HepG2 (cell line): ENCODE measurements around the gene CFAP221. TPM values are rescaled to one million over a fixed set of nuclear protein-coding genes. Genes with fewer than 3 reads are reported as not detected.

Source experiments
- ADNP ChIP-seq: sonication (generic); formaldehyde crosslinking; IDR thresholded peaks from 2 replicates; pipeline ENCODE4 v1.4.0; 2020; ENCODE audit warnings: missing genetic modification reagents
- CENPX ChIP-seq: sonication (generic); formaldehyde crosslinking; IDR thresholded peaks from 2 replicates; pipeline ENCODE4 v1.9.0; 2021; ENCODE audit warnings: mild to moderate bottlenecking, missing genetic modification reagents, moderate library complexity
- DPF2 ChIP-seq: sonication (generic); formaldehyde crosslinking; IDR thresholded peaks from 2 replicates; pipeline ENCODE4 v1.4.0; 2020; ENCODE audit warnings: mild to moderate bottlenecking, low read depth, missing genetic modification reagents, borderline replicate concordance
- HIVEP1 ChIP-seq: sonication (generic); formaldehyde crosslinking; IDR thresholded peaks from 2 replicates; pipeline ENCODE4 v1.4.0; 2020; ENCODE audit warnings: mild to moderate bottlenecking, missing genetic modification reagents
- HMG20A ChIP-seq: IDR thresholded peaks from 2 replicates; pipeline ENCODE4 v1.6.1; 2016; ENCODE audit warnings: borderline replicate concordance
- HOXA5 ChIP-seq: sonication (generic); formaldehyde crosslinking; IDR thresholded peaks from 2 replicates; pipeline ENCODE4 v1.4.0; 2020; ENCODE audit warnings: missing genetic modification reagents
- KAT7 ChIP-seq: IDR thresholded peaks from 2 replicates; pipeline ENCODE4 v1.6.1; 2018; ENCODE audit warnings: borderline replicate concordance, missing compliant biosample characterization
- POLR2A ChIP-seq, 2 experiments: IDR thresholded peaks; 2 replicates each; pipeline ENCODE4 v1.6.1; 2011; ENCODE audit warnings: low read depth in 2 of 2, low read length in 2 of 2, mild to moderate bottlenecking in 1 of 2, moderate library complexity in 1 of 2; ENCODE audit not compliant: insufficient read depth in 1 of 2
- SMARCE1 ChIP-seq: fragments of 450-650 bp; IDR thresholded peaks from 2 replicates; pipeline ENCODE4 v1.6.1; 2017; ENCODE audit warnings: borderline replicate concordance
- TGIF2 ChIP-seq: IDR thresholded peaks from 2 replicates; pipeline ENCODE4 v1.6.1; 2016; ENCODE audit warnings: control low read depth, missing compliant biosample characterization
- TOE1 ChIP-seq: sonication (generic); formaldehyde crosslinking; IDR thresholded peaks from 2 replicates; pipeline ENCODE4 v1.4.0; 2020; ENCODE audit warnings: mild to moderate bottlenecking, missing genetic modification reagents
- TSC22D2 ChIP-seq: sonication (generic); formaldehyde crosslinking; IDR thresholded peaks from 2 replicates; pipeline ENCODE4 v1.5.1; 2020; ENCODE audit warnings: missing genetic modification reagents, mild to moderate bottlenecking, borderline replicate concordance
- ZBTB7B ChIP-seq: sonication (generic); formaldehyde crosslinking; IDR thresholded peaks from 2 replicates; pipeline ENCODE4 v1.4.0; 2020; ENCODE audit warnings: missing genetic modification reagents
- ZFP41 ChIP-seq: sonication (generic); formaldehyde crosslinking; IDR thresholded peaks from 2 replicates; pipeline ENCODE4 v1.4.0; 2020; ENCODE audit warnings: mild to moderate bottlenecking, missing genetic modification reagents, borderline replicate concordance
- ZNF264 ChIP-seq: sonication (generic); formaldehyde crosslinking; IDR thresholded peaks from 2 replicates; pipeline ENCODE4 v1.4.0; 2020; ENCODE audit warnings: missing genetic modification reagents
- ZNF383 ChIP-seq: sonication (generic); formaldehyde crosslinking; IDR thresholded peaks from 2 replicates; pipeline ENCODE4 v1.4.0; 2020; ENCODE audit warnings: missing genetic modification reagents, mild to moderate bottlenecking, borderline replicate concordance
- ZNF652 ChIP-seq: IDR thresholded peaks from 2 replicates; pipeline ENCODE4 v1.6.1; 2016; ENCODE audit warnings: low read depth, borderline replicate concordance
- ZNF670 ChIP-seq: sonication (generic); formaldehyde crosslinking; IDR thresholded peaks from 2 replicates; pipeline ENCODE4 v1.8.0; 2022; ENCODE audit warnings: mild to moderate bottlenecking, missing genetic modification reagents, borderline replicate concordance
- polyA plus RNA-seq, 8 experiments: library from polyadenylated mRNA; depleted of rRNA in 3 of 8; stranded (reverse) in 7 of 8; unstranded in 1 of 8; fragments of >200 nt; fragmentation: Illumina TruSeq in 4 of 8; extraction: Trizol in 4 of 8; gene quantifications; 2 replicates each; pipeline versions ENCODE4 v1.2.1 to v1.2.3, GENCODE V29; 2011 to 2016; ENCODE audit warnings: low read depth in 4 of 8, missing spikeins in 1 of 8, mixed read lengths in 1 of 8; ENCODE audit not compliant: insufficient read depth in 1 of 8
- total RNA-seq, 5 experiments: library from RNA; depleted of rRNA; stranded (reverse); fragments of >200 nt; fragmentation: Illumina TruSeq; extraction: Trizol; gene quantifications; 2 replicates each; pipeline ENCODE4 v1.2.3, GENCODE V29; 2016; ENCODE audit warnings: low read depth in 1 of 5
- TF ChIP-seq, protein P1 (sequence below): sonication (generic); formaldehyde crosslinking; conservative IDR thresholded peaks from 2 replicates; pipeline ENCODE4 v1.8.1; 2023; ENCODE audit warnings: missing genetic modification reagents
- TF ChIP-seq, protein P2 (sequence below): IDR thresholded peaks from 2 replicates; pipeline ENCODE4 v1.6.1; 2016; ENCODE audit warnings: missing genetic modification reagents, missing compliant biosample characterization
- TF ChIP-seq, protein P3 (sequence below): IDR thresholded peaks from 2 replicates; pipeline ENCODE4 v1.6.1; 2016; ENCODE audit warnings: mild to moderate bottlenecking
- TF ChIP-seq, protein P4 (sequence below): sonication (generic); formaldehyde crosslinking; IDR thresholded peaks from 2 replicates; pipeline ENCODE4 v1.5.0; 2020; ENCODE audit warnings: missing genetic modification reagents
- TF ChIP-seq, protein P5 (sequence below): sonication (generic); formaldehyde crosslinking; conservative IDR thresholded peaks from 2 replicates; pipeline ENCODE4 v1.8.0; 2022; ENCODE audit warnings: low read depth, missing genetic modification reagents
- TF ChIP-seq, protein P6 (sequence below): IDR thresholded peaks from 2 replicates; pipeline ENCODE4 v1.6.1; 2012; ENCODE audit warnings: inconsistent platforms
- TF ChIP-seq, protein P7 (sequence below): sonication (generic); formaldehyde crosslinking; IDR thresholded peaks from 2 replicates; pipeline ENCODE4 v1.9.0; 2021; ENCODE audit warnings: missing genetic modification reagents, mild to moderate bottlenecking, borderline replicate concordance

The CFAP221 gene
- total and polyA plus RNA-seq, 2 of the 13 experiments (the other 11 are each of a cell fraction or from before 2014, with no cell fraction given), result not detected

DNA sequence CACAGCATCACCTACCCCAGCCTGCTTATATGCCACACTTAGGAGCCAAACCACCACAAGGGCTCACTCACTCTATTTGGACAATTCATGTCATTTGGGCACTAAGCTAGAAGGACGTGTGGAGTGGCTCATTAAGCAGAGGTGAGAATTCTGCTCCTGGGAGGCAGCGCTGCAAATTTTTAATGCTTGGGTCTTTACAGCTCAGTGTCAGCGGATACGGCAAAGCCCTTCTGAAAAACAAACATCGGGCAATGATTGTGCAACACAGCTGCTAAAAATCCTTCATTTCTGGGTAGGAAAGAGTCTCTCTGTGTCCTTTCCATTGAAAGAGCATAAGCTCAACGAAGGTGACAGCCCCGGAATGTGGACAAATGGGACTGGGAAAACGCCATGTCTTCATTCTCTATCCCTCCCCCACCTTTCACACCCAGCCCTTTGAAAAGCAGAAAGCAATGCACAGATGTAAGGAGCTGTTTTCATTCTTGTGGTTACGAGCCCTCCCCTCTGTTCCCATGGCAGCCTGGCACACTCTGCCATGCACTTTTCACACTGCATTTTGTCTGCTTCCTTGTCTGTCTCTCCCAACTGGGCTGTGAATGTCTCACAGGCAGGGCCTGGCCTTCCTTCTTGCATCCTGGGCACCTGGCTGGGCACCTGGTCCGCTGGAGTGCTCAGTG is 150.7 kb downstream of the CFAP221 start (continued):
- TF ChIP-seq KAT7 (CRISPR knock-in tag) (no peak), ADNP (no peak), ZFP41 (CRISPR knock-in tag) (no peak), ZBTB7B (no peak), HOXA5 (CRISPR knock-in tag) (peak; percentile 47; the same call in 1 of the 2 replicates), HMG20A (CRISPR knock-in tag) (0 out of 2 replicates have a peak, but pooled peaks have one; percentile 19), DPF2 (CRISPR knock-in tag) (no peak), ZNF383 (CRISPR knock-in tag) (no peak), ZNF670 (CRISPR knock-in tag) (no peak), CENPX (CRISPR knock-in tag) (no peak), TSC22D2 (no peak), TOE1 (CRISPR knock-in tag) (no peak), POLR2A (IDR thresholded peaks at IDR 0.05; ENCODE audit: insufficient read depth in 1 of 2, low read depth in 2 of 2, low read length in 2 of 2) (no peak), TGIF2 (CRISPR knock-in tag) (no peak), SMARCE1 (no peak), HIVEP1 (CRISPR knock-in tag) (0 out of 2 replicates have a peak, but pooled peaks have one; percentile 39), ZNF264 (no peak), ZNF652 (peak; percentile 87)
- TF ChIP-seq, protein P1, sequence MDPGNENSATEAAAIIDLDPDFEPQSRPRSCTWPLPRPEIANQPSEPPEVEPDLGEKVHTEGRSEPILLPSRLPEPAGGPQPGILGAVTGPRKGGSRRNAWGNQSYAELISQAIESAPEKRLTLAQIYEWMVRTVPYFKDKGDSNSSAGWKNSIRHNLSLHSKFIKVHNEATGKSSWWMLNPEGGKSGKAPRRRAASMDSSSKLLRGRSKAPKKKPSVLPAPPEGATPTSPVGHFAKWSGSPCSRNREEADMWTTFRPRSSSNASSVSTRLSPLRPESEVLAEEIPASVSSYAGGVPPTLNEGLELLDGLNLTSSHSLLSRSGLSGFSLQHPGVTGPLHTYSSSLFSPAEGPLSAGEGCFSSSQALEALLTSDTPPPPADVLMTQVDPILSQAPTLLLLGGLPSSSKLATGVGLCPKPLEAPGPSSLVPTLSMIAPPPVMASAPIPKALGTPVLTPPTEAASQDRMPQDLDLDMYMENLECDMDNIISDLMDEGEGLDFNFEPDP, result no peak
- TF ChIP-seq, protein P2, sequence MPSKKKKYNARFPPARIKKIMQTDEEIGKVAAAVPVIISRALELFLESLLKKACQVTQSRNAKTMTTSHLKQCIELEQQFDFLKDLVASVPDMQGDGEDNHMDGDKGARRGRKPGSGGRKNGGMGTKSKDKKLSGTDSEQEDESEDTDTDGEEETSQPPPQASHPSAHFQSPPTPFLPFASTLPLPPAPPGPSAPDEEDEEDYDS (CRISPR knock-in tag), result no peak
- TF ChIP-seq, protein P3, sequence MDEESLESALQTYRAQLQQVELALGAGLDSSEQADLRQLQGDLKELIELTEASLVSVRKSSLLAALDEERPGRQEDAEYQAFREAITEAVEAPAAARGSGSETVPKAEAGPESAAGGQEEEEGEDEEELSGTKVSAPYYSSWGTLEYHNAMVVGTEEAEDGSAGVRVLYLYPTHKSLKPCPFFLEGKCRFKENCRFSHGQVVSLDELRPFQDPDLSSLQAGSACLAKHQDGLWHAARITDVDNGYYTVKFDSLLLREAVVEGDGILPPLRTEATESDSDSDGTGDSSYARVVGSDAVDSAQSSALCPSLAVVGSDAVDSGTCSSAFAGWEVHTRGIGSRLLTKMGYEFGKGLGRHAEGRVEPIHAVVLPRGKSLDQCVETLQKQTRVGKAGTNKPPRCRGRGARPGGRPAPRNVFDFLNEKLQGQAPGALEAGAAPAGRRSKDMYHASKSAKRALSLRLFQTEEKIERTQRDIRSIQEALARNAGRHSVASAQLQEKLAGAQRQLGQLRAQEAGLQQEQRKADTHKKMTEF (CRISPR knock-in tag), result no peak; the same call in 1 of the 2 replicates
- TF ChIP-seq, protein P4, sequence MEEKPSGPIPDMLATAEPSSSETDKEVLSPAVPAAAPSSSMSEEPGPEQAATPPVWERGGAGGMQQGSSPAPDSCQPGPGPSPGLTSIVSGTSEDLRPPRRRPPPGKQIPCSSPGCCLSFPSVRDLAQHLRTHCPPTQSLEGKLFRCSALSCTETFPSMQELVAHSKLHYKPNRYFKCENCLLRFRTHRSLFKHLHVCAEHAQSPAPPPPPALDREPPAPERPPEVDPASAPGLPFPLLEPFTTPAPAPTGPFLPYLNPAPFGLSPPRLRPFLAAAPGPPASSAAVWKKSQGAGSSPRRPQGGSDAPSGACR (CRISPR knock-in tag), result no peak
- TF ChIP-seq, protein P5, sequence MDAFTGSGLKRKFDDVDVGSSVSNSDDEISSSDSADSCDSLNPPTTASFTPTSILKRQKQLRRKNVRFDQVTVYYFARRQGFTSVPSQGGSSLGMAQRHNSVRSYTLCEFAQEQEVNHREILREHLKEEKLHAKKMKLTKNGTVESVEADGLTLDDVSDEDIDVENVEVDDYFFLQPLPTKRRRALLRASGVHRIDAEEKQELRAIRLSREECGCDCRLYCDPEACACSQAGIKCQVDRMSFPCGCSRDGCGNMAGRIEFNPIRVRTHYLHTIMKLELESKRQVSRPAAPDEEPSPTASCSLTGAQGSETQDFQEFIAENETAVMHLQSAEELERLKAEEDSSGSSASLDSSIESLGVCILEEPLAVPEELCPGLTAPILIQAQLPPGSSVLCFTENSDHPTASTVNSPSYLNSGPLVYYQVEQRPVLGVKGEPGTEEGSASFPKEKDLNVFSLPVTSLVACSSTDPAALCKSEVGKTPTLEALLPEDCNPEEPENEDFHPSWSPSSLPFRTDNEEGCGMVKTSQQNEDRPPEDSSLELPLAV (CRISPR knock-in tag), result no peak
- TF ChIP-seq, protein P6, sequence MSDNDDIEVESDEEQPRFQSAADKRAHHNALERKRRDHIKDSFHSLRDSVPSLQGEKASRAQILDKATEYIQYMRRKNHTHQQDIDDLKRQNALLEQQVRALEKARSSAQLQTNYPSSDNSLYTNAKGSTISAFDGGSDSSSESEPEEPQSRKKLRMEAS, result no peak
- TF ChIP-seq, protein P7, sequence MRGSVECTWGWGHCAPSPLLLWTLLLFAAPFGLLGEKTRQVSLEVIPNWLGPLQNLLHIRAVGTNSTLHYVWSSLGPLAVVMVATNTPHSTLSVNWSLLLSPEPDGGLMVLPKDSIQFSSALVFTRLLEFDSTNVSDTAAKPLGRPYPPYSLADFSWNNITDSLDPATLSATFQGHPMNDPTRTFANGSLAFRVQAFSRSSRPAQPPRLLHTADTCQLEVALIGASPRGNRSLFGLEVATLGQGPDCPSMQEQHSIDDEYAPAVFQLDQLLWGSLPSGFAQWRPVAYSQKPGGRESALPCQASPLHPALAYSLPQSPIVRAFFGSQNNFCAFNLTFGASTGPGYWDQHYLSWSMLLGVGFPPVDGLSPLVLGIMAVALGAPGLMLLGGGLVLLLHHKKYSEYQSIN (CRISPR knock-in tag), result no peak
